ENCODE measurements around the gene ABHD16B. TPM values are rescaled to one million over a fixed set of nuclear protein-coding genes. Genes with fewer than 3 reads are reported as not detected.

The ABHD16B gene
- total and polyA plus RNA-seq, 2 of the 13 experiments (the other 11 are each of a cell fraction or from before 2014, with no cell fraction given): not detected

GRCh38 chr20:63819224-63819921, 41.9 kb upstream of the ABHD16B start:
- Histone ChIP-seq H4K20me1 (ENCODE audit: insufficient read depth, low read length) (0 out of 2 replicates have a peak, but pooled peaks cover 2% of the 10 kb centered on the region), H3K27me3 (ENCODE audit: control insufficient read depth in 1 of 2, insufficient read depth in 2 of 2, low read length in 2 of 2) (no peaks in the 10 kb centered on the region), H3K27ac (ENCODE audit: extremely low read length, insufficient read depth, low read length) (no peak overlapping the region), H3K36me3 (replicated peaks in 1 of 2; ENCODE audit: control insufficient read depth in 1 of 2, insufficient read depth in 2 of 2, low read length in 2 of 2) (no peaks in the 10 kb centered on the region), H3K4me1 (ENCODE audit: insufficient read depth, low read length) (peaks cover 40% of the 10 kb centered on the region), H3K9me3 (ENCODE audit: low read length) (no peaks in the 10 kb centered on the region), H3K79me2 (ENCODE audit: insufficient read depth, low read length) (no peaks in the 10 kb centered on the region), H3K4me3 (replicated peaks in 1 of 3; ENCODE audit: insufficient read depth in 1 of 3, low read depth in 2 of 3, low read length in 3 of 3) (peak overlapping the region; percentile 39 to 40 (median 40)), H3K9ac (ENCODE audit: insufficient read depth, low read depth, low read length) (peak overlapping the region; percentile 32), H2AFZ (ENCODE audit: low read length) (no peak overlapping the region), H3K4me2 (ENCODE audit: low read depth, low read length) (peak overlapping the region; percentile 70)
- FAIRE-seq (peak; percentile 97), DNase-seq (ENCODE audit: low spot score) (peak; percentile 72), ATAC-seq (peak; percentile 78)
- ChIA-PET CTCF (ENCODE audit: low intra/inter-chr PET ratio, low total read pairs) (interaction anchor here (0.9 to 1.4 kb wide), 3 partner anchors 45 to 238 kb away, joined by 3 to 9 read pairs (median 3); partner anchors contain the start of gene TPD52L2), POLR2A (no interaction called here)
- intact Hi-C loops (cut with micrococcal nuclease; ENCODE audit: unreplicated experiment) (loop anchor here (2.0 kb wide), 1 partner anchor 45 kb away; the partner anchor contains the start of gene TPD52L2), in situ Hi-C loops (cut with HindIII; ENCODE audit: extremely low pct_ligation_motif_present, low pct_unique_long_range_greater_than_20kb) (no loop called here)
- no TSS peak for BruUV-seq (replicated peaks)
- WGBS (ENCODE audit: low lambda C conversion rate): 39% methylated on average over 24 of the region's 24 CpGs
- TF ChIP-seq KDM2A (CRISPR knock-in tag; IDR thresholded peaks at IDR 0.05; ENCODE audit: borderline replicate concordance, low read depth): peak; percentile 37; the same call in 1 of the 2 replicates
- no peak for TF ChIP-seq FOXO1 (CRISPR knock-in tag; IDR thresholded peaks at IDR 0.05)
- TF ChIP-seq ELF1 (CRISPR knock-in tag; IDR thresholded peaks at IDR 0.05): peak; percentile 25; the same call in 1 of the 2 replicates
- TF ChIP-seq KDM4B (CRISPR knock-in tag; IDR thresholded peaks at IDR 0.05): peak; percentile 10
- TF ChIP-seq PATZ1 (CRISPR knock-in tag; IDR thresholded peaks at IDR 0.05): no peak
- no peak for TF ChIP-seq BRCA1 (CRISPR knock-in tag; IDR thresholded peaks at IDR 0.05)
- 0 out of 2 replicates have a peak, but pooled peaks have one; percentile 72 for TF ChIP-seq ZNF34 (CRISPR knock-in tag; IDR thresholded peaks at IDR 0.05; ENCODE audit: borderline replicate concordance)
- TF ChIP-seq BORCS8-MEF2B (CRISPR knock-in tag; IDR thresholded peaks at IDR 0.05): peak; percentile 70; the same call in 1 of the 2 replicates
- TF ChIP-seq, protein P1, sequence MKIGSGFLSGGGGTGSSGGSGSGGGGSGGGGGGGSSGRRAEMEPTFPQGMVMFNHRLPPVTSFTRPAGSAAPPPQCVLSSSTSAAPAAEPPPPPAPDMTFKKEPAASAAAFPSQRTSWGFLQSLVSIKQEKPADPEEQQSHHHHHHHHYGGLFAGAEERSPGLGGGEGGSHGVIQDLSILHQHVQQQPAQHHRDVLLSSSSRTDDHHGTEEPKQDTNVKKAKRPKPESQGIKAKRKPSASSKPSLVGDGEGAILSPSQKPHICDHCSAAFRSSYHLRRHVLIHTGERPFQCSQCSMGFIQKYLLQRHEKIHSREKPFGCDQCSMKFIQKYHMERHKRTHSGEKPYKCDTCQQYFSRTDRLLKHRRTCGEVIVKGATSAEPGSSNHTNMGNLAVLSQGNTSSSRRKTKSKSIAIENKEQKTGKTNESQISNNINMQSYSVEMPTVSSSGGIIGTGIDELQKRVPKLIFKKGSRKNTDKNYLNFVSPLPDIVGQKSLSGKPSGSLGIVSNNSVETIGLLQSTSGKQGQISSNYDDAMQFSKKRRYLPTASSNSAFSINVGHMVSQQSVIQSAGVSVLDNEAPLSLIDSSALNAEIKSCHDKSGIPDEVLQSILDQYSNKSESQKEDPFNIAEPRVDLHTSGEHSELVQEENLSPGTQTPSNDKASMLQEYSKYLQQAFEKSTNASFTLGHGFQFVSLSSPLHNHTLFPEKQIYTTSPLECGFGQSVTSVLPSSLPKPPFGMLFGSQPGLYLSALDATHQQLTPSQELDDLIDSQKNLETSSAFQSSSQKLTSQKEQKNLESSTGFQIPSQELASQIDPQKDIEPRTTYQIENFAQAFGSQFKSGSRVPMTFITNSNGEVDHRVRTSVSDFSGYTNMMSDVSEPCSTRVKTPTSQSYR (CRISPR knock-in tag; IDR thresholded peaks at IDR 0.05; ENCODE audit: borderline replicate concordance): 0 out of 2 replicates have a peak, but pooled peaks have one; percentile 4
- no peak for TF ChIP-seq ZNF564 (CRISPR knock-in tag; IDR thresholded peaks at IDR 0.05)
- TF ChIP-seq ASH2L (IDR thresholded peaks at IDR 0.05; ENCODE audit: insufficient read length, low read depth, low read length): peak; percentile 19
- TF ChIP-seq, protein P2, sequence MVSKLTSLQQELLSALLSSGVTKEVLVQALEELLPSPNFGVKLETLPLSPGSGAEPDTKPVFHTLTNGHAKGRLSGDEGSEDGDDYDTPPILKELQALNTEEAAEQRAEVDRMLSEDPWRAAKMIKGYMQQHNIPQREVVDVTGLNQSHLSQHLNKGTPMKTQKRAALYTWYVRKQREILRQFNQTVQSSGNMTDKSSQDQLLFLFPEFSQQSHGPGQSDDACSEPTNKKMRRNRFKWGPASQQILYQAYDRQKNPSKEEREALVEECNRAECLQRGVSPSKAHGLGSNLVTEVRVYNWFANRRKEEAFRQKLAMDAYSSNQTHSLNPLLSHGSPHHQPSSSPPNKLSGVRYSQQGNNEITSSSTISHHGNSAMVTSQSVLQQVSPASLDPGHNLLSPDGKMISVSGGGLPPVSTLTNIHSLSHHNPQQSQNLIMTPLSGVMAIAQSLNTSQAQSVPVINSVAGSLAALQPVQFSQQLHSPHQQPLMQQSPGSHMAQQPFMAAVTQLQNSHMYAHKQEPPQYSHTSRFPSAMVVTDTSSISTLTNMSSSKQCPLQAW (CRISPR knock-in tag; IDR thresholded peaks at IDR 0.05): no peak
- 0 out of 2 replicates have a peak, but pooled peaks have one; percentile 16 for TF ChIP-seq ZNF691 (CRISPR knock-in tag; IDR thresholded peaks at IDR 0.05; ENCODE audit: borderline replicate concordance, low read depth)
- 0 out of 2 replicates have a peak, but pooled peaks have one; percentile 8 for TF ChIP-seq NCOA1 (CRISPR knock-in tag; IDR thresholded peaks at IDR 0.05)

All from HepG2 (cell line).